AG09309 (cell line): ENCODE data around the gene DESI2.

ENCODE experiments used
- DNase-seq: peaks from one replicate; pipeline ENCODE4 v3.0.0-alpha.2; 2010; ENCODE audit warnings: low read depth
- H3K4me3 ChIP-seq: 2 replicates; pipeline ENCODE4 v1.5.1; 2011; ENCODE audit warnings: mild to moderate bottlenecking, low read depth, low read length, moderate library complexity; ENCODE audit not compliant: control insufficient read depth
- CTCF ChIP-seq: IDR thresholded peaks from 2 replicates; pipeline ENCODE4 v1.5.1; 2011; ENCODE audit warnings: mild to moderate bottlenecking, low read depth, low read length, inconsistent platforms; ENCODE audit not compliant: insufficient read depth, control insufficient read depth; ENCODE audit errors: missing control alignments

The DESI2 gene

DNA sequence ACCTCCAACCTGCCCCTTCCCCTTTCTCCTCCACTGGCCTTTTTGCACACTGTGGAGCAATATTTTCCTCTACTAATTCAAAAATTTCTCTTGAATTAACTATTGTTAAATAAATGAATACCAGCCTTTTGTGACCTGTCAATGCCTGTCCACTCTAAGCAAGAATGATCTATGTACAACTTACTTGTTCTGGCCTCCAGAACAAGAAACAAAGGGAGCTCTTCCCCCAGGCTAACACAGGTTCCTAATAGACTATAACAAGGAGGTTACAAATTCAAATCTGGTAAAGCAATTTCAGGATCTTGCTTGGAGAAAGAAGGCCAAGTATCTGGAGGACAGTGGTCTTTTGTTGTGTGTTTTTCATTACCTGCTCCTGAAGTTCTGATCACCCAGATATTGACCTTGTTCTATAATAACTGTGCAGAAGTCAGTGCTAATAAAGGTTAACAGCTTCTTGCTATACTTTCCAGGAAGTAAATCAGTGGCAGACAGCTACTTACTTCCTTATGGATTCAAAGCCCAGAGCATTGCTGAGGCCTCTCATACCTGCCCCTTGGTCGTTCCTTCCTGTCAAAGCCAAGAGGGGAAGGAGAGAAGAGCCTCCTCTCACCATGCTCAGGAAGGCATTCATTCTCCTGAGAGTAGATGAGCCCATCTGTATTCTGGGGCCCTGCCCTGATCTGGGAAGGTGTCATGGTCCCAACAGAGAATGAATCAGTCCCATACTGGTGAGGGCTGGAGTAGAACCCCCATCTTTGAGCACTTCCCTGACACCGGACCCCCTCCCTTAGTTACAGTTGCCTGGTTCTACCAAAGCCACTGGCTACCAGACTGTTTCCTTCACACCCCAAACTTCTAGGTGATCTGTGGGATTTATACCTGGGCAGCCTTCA, 56.8 kb downstream of the DESI2 start:
- no peak overlapping the region for H3K4me3 ChIP-seq
- no peak for TF ChIP-seq CTCF
- DNase-seq = no peak

DNA sequence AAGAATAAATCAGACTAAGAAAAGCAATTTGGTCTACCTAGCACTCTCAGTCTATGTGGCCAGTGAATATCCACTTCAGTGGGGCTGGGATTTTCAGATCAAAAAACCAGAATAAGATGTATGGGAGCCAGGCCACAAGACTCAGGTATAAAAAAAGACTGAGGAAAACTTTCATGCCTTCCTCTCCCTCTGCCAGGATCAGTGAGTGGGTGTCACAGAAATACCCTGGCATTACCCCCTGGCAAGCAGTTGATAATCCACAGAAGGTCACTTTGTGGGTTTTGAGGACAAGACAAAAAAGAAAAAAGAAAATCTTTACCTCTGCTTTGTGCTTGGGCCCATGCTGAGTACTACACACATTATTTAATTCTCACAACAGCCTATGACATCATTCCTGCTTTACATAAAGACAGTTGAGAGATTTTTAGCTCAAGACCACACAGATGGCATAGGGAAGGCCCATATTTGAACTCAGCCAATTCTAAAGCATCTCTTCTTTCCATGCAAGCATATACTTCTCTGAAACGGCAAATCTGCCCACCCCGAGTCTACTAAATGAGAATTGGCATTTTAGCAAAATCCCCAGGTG, 57.6 kb downstream of the DESI2 start:
- DNase-seq = no peak
- no peak for TF ChIP-seq CTCF
- H3K4me3 ChIP-seq = no peak overlapping the region

- H3K4me3 ChIP-seq = no peak overlapping the region
- DNase-seq = no peak
- no peak for TF ChIP-seq CTCF
Observed at GRCh38 chr1:244712669-244713068, 59.7 kb downstream of the DESI2 start.

DNA sequence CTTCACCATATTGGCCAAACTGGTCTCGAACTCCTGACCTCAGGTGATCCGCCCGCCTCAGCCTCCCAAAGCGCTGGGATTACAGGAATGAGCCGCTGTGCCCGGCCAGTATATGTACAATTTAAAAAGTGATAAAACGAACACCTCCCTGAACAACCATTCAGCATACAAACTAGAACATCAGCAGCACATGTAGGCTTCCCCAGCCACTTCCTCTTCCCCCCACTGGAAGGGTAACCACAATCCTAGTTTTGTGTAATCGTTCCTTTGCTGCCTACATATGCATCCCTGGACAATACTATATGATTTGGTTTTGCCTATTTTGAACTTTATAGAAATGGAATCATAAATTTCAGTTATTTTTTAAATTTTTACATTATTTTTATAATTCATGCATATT, 60.4 kb downstream of the DESI2 start:
- TF ChIP-seq CTCF = no peak
- DNase-seq = no peak
- H3K4me3 ChIP-seq = no peak overlapping the region

DNA sequence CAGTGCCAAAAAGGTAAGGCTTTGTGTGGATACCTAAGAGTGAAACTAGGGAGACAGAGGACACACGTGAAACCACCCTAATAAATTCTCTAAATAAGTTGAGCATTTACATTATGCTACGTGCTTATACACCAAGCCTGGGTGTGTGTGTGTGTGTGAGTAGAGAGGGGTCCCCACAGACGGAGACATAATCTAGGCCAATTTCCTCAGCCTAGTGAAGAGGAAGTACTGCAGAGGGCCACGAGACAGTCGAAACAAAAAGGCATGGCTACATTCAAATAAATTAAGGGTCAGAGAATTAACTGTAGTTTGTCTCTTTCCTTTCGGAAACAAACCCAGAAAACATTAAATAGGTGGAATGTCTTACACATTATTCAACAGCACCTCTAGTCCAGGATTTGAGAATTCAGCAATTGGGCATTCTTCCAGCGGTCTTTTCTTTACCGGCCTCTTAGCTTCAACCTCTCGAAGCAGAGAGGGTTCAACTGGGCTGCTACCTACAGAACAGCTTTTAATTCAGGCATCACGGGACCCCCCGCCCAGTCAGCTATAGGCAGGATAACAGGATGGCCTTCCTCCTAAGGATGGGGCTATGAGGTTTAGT, 75.0 kb downstream of the DESI2 start:
- H3K4me3 ChIP-seq = no peak overlapping the region
- no peak for TF ChIP-seq CTCF
- DNase-seq = no peak

- no peak for DNase-seq
- H3K4me3 ChIP-seq = peak overlapping the region; percentile 51
- no peak for TF ChIP-seq CTCF
Observed at GRCh38 chr1:244730153-244730933, 77.4 kb downstream of the DESI2 start.
